Esophagus (tissue), 2 donors: ENCODE data around the gene FOXI1. TPM values are rescaled to one million over a fixed set of nuclear protein-coding genes. Genes with fewer than 3 reads are reported as not detected.
"Not testable (repeated sequence)": the region's sequence is repeated elsewhere in the genome, so short reads cannot be mapped to it uniquely, and the experiment has no call there.

Experiments used
- H3K27ac ChIP-seq, 2 donors: one replicate each; pipeline ENCODE4 v1.5.1; 2013; ENCODE audit warnings: low read depth in 2 of 2, mild to moderate bottlenecking in 2 of 2, inconsistent platforms in 1 of 2, low read length in 1 of 2, moderate library complexity in 1 of 2
- H3K27me3 ChIP-seq, 2 donors: one replicate each; pipeline ENCODE4 v1.6.1; 2013; ENCODE audit warnings: low read length in 2 of 2, control low read depth in 1 of 2, mild to moderate bottlenecking in 1 of 2; ENCODE audit not compliant: insufficient read depth in 2 of 2, control insufficient read depth in 1 of 2
- H3K36me3 ChIP-seq, 2 donors: one replicate each; pipeline ENCODE4 v1.6.1; 2013; ENCODE audit warnings: low read length in 1 of 2; ENCODE audit not compliant: control insufficient read depth in 2 of 2, insufficient read depth in 2 of 2
- H3K4me1 ChIP-seq, 2 donors: one replicate each; pipeline ENCODE4 v1.6.1; 2013; ENCODE audit warnings: low read length in 1 of 2; ENCODE audit not compliant: control insufficient read depth in 2 of 2, insufficient read depth in 2 of 2
- H3K4me3 ChIP-seq, 2 donors: one replicate each; pipeline ENCODE4 v1.5.1; 2013; ENCODE audit warnings: low read length in 2 of 2, mild to moderate bottlenecking in 2 of 2, low read depth in 1 of 2, moderate library complexity in 1 of 2
- H3K9me3 ChIP-seq, 2 donors: one replicate each; pipeline ENCODE4 v1.6.1; 2013; ENCODE audit warnings: mild to moderate bottlenecking in 2 of 2, low read depth in 1 of 2, low read length in 1 of 2, moderate library complexity in 1 of 2; ENCODE audit not compliant: control insufficient read depth in 2 of 2, insufficient read depth in 1 of 2
- WGBS, 2 donors: extraction: QIAGEN DNeasy Blood & Tissue Kit; methylation state at CpG; one replicate each; pipeline ENCODE4 v1.1.7; 2013; 5-methylcytosine and 5-hydroxymethylcytosine counted together
- polyA plus RNA-seq, 2 donors: library from polyadenylated mRNA; stranded (reverse); fragments of 200-250 nt; gene quantifications; one replicate each; pipeline ENCODE4 v1.2.3, GENCODE V29; 2013
- donor health status: healthy with polysubstance abuse.
- donor health status: Bipolar disorder and iron deficiency.

Gene FOXI1
- polyA plus RNA-seq, 2 donors, result not detected

GRCh38 chr5:170087168-170087817 lies 18.4 kb upstream of the FOXI1 start:
- WGBS, 2 donors, result 88% methylated on average over 3 of the region's 3 CpGs
- peaks cover 0 to 2% of the 10 kb centered on the region in 2 donors for H3K9me3 ChIP-seq
- H3K27ac ChIP-seq, result no peak overlapping the region
- no peak overlapping the region for H3K4me3 ChIP-seq
- H3K4me1 ChIP-seq, result no peaks in the 10 kb centered on the region
- H3K27me3 ChIP-seq, result no peaks in the 10 kb centered on the region
- peaks cover 0 to 3% of the 10 kb centered on the region in 2 donors for H3K36me3 ChIP-seq

- Histone ChIP-seq H3K36me3 (no peaks in the 10 kb centered on the region), H3K9me3 (peaks cover 0 to 2% of the 10 kb centered on the region in 2 donors), H3K4me3 (no peak overlapping the region), H3K27ac (no peak overlapping the region), H3K27me3 (no peaks in the 10 kb centered on the region), H3K4me1 (no peaks in the 10 kb centered on the region)
- 67 to 73% methylated on average over 5 of the region's 5 CpGs for WGBS, 2 donors
These were observed 13.1 kb upstream of the FOXI1 start for GRCh38 chr5:170092455-170093101.

- not testable (repeated sequence) for H3K9me3 ChIP-seq, H3K4me3 ChIP-seq, H3K27ac ChIP-seq, H3K27me3 ChIP-seq, H3K36me3 ChIP-seq, H3K4me1 ChIP-seq
- WGBS, 2 donors, result 83 to 88% methylated on average over 10 of the region's 10 CpGs
These were observed 11.4 kb upstream of the FOXI1 start for GRCh38 chr5:170094329-170094728.

- 32 to 43% methylated on average over 1 of the region's 1 CpG for WGBS, 2 donors
- H3K27ac ChIP-seq, result no peak overlapping the region
- no peaks in the 10 kb centered on the region for H3K27me3 ChIP-seq
- peaks cover 0 to 2% of the 10 kb centered on the region in 2 donors for H3K9me3 ChIP-seq
- no peaks in the 10 kb centered on the region for H3K4me1 ChIP-seq
- no peak overlapping the region for H3K4me3 ChIP-seq
- H3K36me3 ChIP-seq, result no peaks in the 10 kb centered on the region
These were observed 10.1 kb upstream of the FOXI1 start for GRCh38 chr5:170095646-170096045.

GRCh38 chr5:170097934-170098333 lies 7.8 kb upstream of the FOXI1 start:
- Histone ChIP-seq H3K9me3 (no peaks in the 10 kb centered on the region), H3K36me3 (no peaks in the 10 kb centered on the region), H3K4me3 (no peak overlapping the region), H3K27me3 (no peaks in the 10 kb centered on the region), H3K4me1 (no peaks in the 10 kb centered on the region), H3K27ac (no peak overlapping the region)
- WGBS, 2 donors, result 65 to 66% methylated on average over 9 of the region's 9 CpGs

- Histone ChIP-seq H3K9me3 (no peaks in the 10 kb centered on the region), H3K4me3 (no peak overlapping the region), H3K36me3 (no peaks in the 10 kb centered on the region), H3K4me1 (no peaks in the 10 kb centered on the region), H3K27me3 (no peaks in the 10 kb centered on the region), H3K27ac (no peak overlapping the region)
- WGBS, 2 donors, result 33 to 34% methylated on average over 13 of the region's 13 CpGs
These were observed 5.4 kb upstream of the FOXI1 start for GRCh38 chr5:170100066-170100943.

GRCh38 chr5:170103447-170103846 lies 2.2 kb upstream of the FOXI1 start:
- Histone ChIP-seq H3K9me3 (no peaks in the 10 kb centered on the region), H3K27ac (no peak overlapping the region), H3K36me3 (no peaks in the 10 kb centered on the region), H3K4me1 (no peaks in the 10 kb centered on the region), H3K27me3 (no peaks in the 10 kb centered on the region), H3K4me3 (no peak overlapping the region)
- WGBS, 2 donors, result 89 to 97% methylated on average over 1 of the region's 1 CpG

GRCh38 chr5:170104299-170104698 lies 1.4 kb upstream of the FOXI1 start:
- no peaks in the 10 kb centered on the region for H3K9me3 ChIP-seq
- H3K36me3 ChIP-seq, result no peaks in the 10 kb centered on the region
- H3K27ac ChIP-seq, result no peak overlapping the region
- WGBS, 2 donors, result 59 to 67% methylated on average over 5 to 6 of the region's 6 CpGs
- no peaks in the 10 kb centered on the region for H3K27me3 ChIP-seq
- H3K4me1 ChIP-seq, result no peaks in the 10 kb centered on the region
- no peak overlapping the region for H3K4me3 ChIP-seq

GRCh38 chr5:170104710-170105109 lies 987 bp upstream of the FOXI1 start:
- 92 to 93% methylated on average over 26 of the region's 26 CpGs for WGBS, 2 donors
- H3K27ac ChIP-seq, result no peak overlapping the region

More at GRCh38 chr5:170104710-170105109, 987 bp upstream of the FOXI1 start:
- no peaks in the 10 kb centered on the region for H3K4me1 ChIP-seq
- H3K4me3 ChIP-seq, result no peak overlapping the region
- H3K27me3 ChIP-seq, result no peaks in the 10 kb centered on the region
- no peaks in the 10 kb centered on the region for H3K36me3 ChIP-seq
- no peaks in the 10 kb centered on the region for H3K9me3 ChIP-seq
